RWPE2 (cell line): ENCODE results near the gene AMACR.

Experiments used
- ATAC-seq: fragments of 200-7000 bp; cut with Tn5 transposase; 3 replicates; pipeline ENCODE4 v1.9.1; 2021; ENCODE audit warnings: low read depth
- DNase-seq: peaks from one replicate; pipeline ENCODE4 v3.0.0-alpha.2; 2020; ENCODE audit warnings: low spot score
- H3K27ac ChIP-seq: fragments of 450-650 bp; 2 replicates; pipeline ENCODE4 v1.5.1; 2017; ENCODE audit warnings: mild to moderate bottlenecking; ENCODE audit not compliant: poor library complexity, severe bottlenecking
- H3K27me3 ChIP-seq: fragments of 250-450 bp; sonication (Bioruptor Pico); 2 replicates; pipeline ENCODE4 v1.5.1; 2021; ENCODE audit warnings: mild to moderate bottlenecking, moderate library complexity; ENCODE audit not compliant: insufficient read depth, poor library complexity, severe bottlenecking
- H3K36me3 ChIP-seq: fragments of 250-450 bp; sonication (Bioruptor Pico); 2 replicates; pipeline ENCODE4 v1.5.1; 2020; ENCODE audit warnings: low read depth, mild to moderate bottlenecking, moderate library complexity
- H3K4me1 ChIP-seq: fragments of 250-450 bp; sonication (Bioruptor Pico); 2 replicates; pipeline ENCODE4 v1.5.1; 2021; ENCODE audit warnings: mild to moderate bottlenecking, moderate library complexity; ENCODE audit not compliant: insufficient read depth, poor library complexity, severe bottlenecking
- H3K4me3 ChIP-seq: fragments of 250-450 bp; sonication (Bioruptor Pico); 2 replicates; pipeline ENCODE4 v1.5.1; 2021; ENCODE audit warnings: mild to moderate bottlenecking, moderate library complexity; ENCODE audit not compliant: severe bottlenecking
- H3K9me3 ChIP-seq: fragments of 250-450 bp; sonication (Bioruptor Pico); 2 replicates; pipeline ENCODE4 v1.5.1; 2021; ENCODE audit warnings: mild to moderate bottlenecking, moderate library complexity; ENCODE audit not compliant: severe bottlenecking
- TF ChIP-seq, protein P1 (sequence below): fragments of 450-650 bp; IDR thresholded peaks from one replicate; pipeline ENCODE4 v1.5.1; 2017; ENCODE audit warnings: mild to moderate bottlenecking, moderate library complexity; ENCODE audit not compliant: poor library complexity, severe bottlenecking

AMACR gene

DNA sequence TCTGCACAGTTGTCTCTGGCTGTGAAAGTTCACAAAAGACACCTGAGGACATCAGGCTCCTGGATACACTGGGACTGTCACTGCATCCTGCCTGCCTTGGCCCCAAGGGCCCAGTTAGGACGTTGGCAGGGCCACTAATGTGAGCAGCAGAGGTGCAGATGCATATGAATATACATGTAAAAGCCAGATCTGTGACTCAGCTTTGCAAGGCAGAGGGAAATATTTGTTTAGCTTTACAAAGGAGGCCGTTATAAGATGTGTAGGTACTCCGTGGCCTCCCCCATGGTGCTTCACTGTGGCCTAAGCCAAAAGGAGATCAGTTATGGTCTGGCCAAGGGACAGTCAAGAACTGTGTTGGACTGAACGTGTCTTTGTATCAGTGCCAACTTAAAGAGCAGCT is 39.3 kb upstream of the AMACR start:
- peaks cover 7% of the 10 kb centered on the region for H3K4me1 ChIP-seq
- no peaks in the 10 kb centered on the region for H3K27me3 ChIP-seq
- H3K4me3 ChIP-seq = no peak overlapping the region
- ATAC-seq (peak; percentile 28; the same call in 1 of the 3 replicates), DNase-seq (no peak)
- TF ChIP-seq, protein P1, sequence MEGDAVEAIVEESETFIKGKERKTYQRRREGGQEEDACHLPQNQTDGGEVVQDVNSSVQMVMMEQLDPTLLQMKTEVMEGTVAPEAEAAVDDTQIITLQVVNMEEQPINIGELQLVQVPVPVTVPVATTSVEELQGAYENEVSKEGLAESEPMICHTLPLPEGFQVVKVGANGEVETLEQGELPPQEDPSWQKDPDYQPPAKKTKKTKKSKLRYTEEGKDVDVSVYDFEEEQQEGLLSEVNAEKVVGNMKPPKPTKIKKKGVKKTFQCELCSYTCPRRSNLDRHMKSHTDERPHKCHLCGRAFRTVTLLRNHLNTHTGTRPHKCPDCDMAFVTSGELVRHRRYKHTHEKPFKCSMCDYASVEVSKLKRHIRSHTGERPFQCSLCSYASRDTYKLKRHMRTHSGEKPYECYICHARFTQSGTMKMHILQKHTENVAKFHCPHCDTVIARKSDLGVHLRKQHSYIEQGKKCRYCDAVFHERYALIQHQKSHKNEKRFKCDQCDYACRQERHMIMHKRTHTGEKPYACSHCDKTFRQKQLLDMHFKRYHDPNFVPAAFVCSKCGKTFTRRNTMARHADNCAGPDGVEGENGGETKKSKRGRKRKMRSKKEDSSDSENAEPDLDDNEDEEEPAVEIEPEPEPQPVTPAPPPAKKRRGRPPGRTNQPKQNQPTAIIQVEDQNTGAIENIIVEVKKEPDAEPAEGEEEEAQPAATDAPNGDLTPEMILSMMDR = no peak
- no peaks in the 10 kb centered on the region for H3K36me3 ChIP-seq
- H3K9me3 ChIP-seq = no peaks in the 10 kb centered on the region
- no peak overlapping the region for H3K27ac ChIP-seq

DNA sequence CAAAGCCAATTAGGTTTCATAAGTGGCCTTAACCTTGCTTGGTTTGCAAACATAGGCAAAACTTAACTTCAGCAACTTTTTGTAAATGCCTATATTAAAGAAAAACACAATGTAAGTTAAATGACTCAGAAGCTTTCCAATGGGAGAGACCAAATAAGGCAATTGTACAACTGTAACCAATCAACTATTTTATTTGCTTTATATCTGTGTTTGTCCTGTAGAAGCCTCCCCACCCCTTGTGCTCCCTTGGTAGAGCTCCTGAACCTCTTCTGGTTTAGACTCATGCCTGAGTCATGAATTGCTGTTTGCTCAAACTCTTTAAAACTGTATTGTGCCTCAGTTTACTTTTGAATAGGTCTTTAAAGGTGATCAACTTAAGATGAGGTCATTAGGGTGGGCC is 38.1 kb upstream of the AMACR start:
- DNase-seq (no peak), ATAC-seq (peak; percentile 92)
- no peak overlapping the region for H3K4me3 ChIP-seq
- H3K36me3 ChIP-seq = no peaks in the 10 kb centered on the region
- no peaks in the 10 kb centered on the region for H3K27me3 ChIP-seq
- H3K27ac ChIP-seq = no peak overlapping the region
- TF ChIP-seq, protein P1 = no peak
- peaks cover 7% of the 10 kb centered on the region for H3K4me1 ChIP-seq
- H3K9me3 ChIP-seq = no peaks in the 10 kb centered on the region

DNA sequence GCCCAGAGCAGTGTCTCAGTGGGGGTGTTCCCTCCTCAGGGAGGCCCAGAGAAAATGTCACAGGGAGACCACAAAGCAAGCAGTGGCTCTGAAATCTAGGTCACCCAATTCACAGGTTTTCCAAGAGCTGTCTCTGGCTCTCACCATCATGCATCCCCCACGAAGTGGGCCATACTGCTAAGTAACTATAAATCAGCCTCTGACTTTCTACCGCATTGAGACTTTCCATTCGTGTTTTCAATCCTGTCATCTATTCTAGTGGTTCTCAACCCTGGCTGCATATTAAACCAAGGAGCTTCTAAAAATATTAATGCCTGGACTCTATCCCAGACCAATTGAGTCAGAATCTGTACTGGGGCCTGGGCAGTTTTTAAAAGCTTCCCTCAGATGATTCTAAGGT is 37.2 kb upstream of the AMACR start:
- peaks cover 7% of the 10 kb centered on the region for H3K4me1 ChIP-seq
- no peaks in the 10 kb centered on the region for H3K36me3 ChIP-seq
- DNase-seq = no peak
- no peaks in the 10 kb centered on the region for H3K27me3 ChIP-seq
- no peak overlapping the region for H3K27ac ChIP-seq
- H3K4me3 ChIP-seq = no peak overlapping the region
- no peaks in the 10 kb centered on the region for H3K9me3 ChIP-seq
- no peak for ATAC-seq
- TF ChIP-seq, protein P1 = no peak

DNA sequence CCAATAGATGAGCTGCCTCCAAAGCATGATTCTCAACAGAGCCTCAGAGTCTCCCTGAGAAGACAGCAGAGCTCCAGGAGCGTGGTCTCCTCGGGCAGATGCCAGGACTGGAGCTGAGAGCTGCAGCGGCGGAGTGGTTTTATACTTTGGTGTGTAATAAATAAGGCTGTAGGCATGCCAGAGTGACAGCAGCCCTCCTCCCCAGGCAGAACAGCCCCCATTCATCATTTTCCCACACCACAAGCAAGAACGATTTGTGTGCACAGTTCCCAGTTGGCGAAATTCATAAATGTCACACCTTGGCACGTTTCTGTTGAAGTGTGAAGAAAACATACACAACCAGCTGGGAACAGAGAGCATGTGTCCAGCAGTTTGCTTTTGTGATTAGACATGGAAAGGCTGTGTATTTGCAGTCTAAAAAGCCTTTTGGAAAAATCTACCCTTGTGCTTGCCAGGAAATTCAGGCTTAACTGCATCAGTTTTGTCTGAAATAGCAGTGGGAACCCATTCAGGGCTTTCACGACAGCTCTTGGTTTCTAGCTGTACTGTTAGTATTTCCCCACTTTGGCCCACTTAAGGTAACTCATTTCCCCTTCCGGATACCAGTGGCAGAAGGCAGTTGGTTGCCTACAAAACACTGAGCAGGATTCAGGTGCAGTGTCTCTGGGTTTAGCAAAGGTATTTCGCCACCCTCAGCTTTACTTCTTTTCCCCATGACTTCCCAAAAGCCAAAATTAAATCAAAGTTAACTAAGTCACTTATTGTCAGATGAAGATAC is 35.4 kb upstream of the AMACR start, which contains the start of gene C1QTNF3:
Gene C1QTNF3, minus strand, starts transcription at position 115 of the 778 bp plus-strand sequence. Its CDS starts 88 bp downstream, at position 27.
- Histone ChIP-seq H3K4me1 (peaks cover 7% of the 10 kb centered on the region), H3K9me3 (no peaks in the 10 kb centered on the region), H3K27me3 (no peaks in the 10 kb centered on the region), H3K36me3 (no peaks in the 10 kb centered on the region), H3K27ac (no peak within 1 kb of the TSS), H3K4me3 (no peak within 1 kb of the TSS)
- no peak for ATAC-seq
- TF ChIP-seq, protein P1 = no peak
- DNase-seq = no peak

DNA sequence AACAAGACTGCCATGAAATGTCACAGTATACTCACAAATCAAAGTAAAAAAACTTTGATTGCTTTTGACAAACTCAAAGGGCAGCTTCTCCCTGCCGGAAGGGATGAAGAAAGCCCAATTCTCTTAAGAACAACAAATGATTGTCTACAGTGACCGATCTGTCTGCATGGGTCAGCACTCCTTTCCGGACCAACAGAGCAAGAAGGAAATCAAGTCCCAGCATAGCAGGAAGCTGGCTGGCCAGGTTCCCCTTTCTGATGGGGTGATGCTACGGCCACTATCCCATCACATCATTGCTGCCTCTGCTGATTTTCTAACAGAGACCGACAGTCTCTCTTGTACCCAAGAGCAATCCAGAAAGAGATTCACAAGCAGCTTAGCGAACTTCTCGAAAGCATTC is 34.5 kb upstream of the AMACR start:
- Histone ChIP-seq H3K4me3 (no peak overlapping the region), H3K4me1 (peaks cover 7% of the 10 kb centered on the region), H3K36me3 (no peaks in the 10 kb centered on the region), H3K27ac (no peak overlapping the region), H3K27me3 (no peaks in the 10 kb centered on the region), H3K9me3 (no peaks in the 10 kb centered on the region)
- ATAC-seq (no peak), DNase-seq (no peak)
- TF ChIP-seq, protein P1 = no peak
